ENCODE data around the gene ATP9A.
"Not testable (repeated sequence)": the region's sequence is repeated elsewhere in the genome, so short reads cannot be mapped to it uniquely, and the experiment has no call there.

The ATP9A gene

DNA sequence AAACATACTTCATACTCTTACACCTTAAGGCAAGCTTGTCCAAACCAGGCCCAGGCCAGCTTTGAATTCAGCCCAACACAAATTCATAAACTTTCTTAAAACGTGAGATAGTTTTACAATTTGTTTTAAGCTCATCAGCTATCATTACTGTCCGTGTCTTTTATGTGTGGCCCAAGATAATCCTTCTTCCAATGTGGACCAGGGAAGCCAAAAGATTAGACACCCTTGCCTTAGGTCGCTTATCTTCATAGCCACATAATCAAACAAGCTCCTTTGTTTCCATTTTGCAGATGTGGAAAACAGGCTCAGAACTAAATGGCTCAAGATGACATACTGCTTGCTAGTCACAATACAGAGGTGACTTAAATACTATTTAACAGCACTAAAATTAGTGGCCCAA lies 28.1 kb upstream of the ATP9A start:
- DNase-seq (ENCODE audit: low spot score): no peak

GRCh38 chr20:51792960-51793359 lies 24.8 kb upstream of the ATP9A start:
- DNase-seq (ENCODE audit: low spot score): no peak

DNA sequence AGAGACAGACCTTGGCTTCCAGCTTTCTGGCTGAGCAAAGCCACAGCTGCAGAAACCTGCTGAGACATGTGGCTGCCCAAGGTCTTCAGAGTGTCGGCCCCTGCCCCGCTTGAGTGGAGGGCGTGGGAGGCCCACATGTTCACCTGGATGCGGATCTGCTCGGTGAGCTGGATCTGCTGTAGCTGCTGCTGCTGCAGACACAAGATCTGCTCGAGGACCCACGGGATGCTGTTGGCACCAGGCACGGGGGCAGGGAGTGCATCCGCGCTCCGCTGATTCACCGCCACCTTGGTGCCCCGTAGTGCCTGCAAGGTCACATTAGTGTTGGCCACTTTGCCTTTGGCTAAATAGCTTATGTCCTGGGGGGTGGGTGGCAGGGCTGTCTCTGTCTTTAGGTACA lies 23.4 kb upstream of the ATP9A start:
- no peak for DNase-seq (ENCODE audit: low spot score)

DNA sequence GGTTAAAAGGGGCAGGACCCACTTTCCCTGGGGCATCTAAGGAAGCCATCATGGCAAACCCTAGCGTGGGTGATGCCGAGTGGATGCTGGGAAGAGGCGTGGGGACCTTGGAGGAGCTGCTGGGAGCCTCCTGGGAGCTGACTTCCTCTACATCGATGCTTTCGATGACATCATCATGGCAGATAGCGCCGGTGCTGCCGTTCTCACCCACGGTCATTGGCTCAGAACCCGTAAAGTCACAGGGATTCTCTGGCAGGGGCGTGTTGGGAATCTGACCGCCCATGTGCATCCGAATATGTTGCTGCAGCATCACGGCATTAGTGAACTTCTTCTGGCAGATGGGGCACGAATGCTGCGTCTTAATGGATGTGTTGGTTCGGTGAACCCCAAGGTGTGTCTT lies 22.1 kb upstream of the ATP9A start:
- DNase-seq (ENCODE audit: low spot score): no peak

GRCh38 chr20:51789434-51789833 lies 21.2 kb upstream of the ATP9A start:
- DNase-seq (ENCODE audit: low spot score): no peak

- no peak for DNase-seq (ENCODE audit: low spot score)
Measured at GRCh38 chr20:51788822-51789221, 20.6 kb upstream of the ATP9A start.

- DNase-seq (ENCODE audit: low spot score): no peak
Measured at GRCh38 chr20:51784299-51784698, 16.1 kb upstream of the ATP9A start.

DNA sequence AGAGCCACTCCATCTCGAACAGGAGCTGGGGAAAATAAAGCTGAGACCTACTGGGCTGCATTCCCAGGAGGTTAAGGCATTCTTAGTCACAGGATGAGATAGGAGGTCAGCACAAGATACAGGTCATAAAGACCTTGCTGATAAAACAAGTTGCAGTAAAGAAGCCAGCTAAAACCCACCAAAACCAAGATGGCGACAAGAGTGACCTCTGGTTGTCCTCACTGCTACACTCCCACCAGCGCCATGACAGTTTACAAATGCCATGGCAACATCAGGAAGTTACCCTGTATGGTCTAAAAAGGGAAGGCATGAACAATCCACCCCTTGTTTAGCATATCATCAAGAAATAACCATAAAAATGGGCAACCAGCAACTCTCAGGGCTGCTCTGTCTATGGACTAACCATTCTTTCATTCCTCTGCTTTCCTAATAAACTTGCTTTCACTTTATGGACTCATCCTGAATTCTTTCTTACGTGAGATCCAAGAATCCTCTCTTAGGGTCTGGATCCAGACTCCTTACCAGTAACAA lies 10.1 kb upstream of the ATP9A start:
- not testable (repeated sequence) for DNase-seq (ENCODE audit: low spot score)

GRCh38 chr20:51775241-51775640 lies 7.1 kb upstream of the ATP9A start:
- no peak for DNase-seq (ENCODE audit: low spot score)

- DNase-seq (ENCODE audit: low spot score): no peak
Measured at GRCh38 chr20:51772236-51772635, 4.0 kb upstream of the ATP9A start.

- DNase-seq (ENCODE audit: low spot score): no peak
Measured at GRCh38 chr20:51769976-51770615, 1.9 kb upstream of the ATP9A start.

GRCh38 chr20:51768759-51769517 lies 748 bp upstream of the ATP9A start:
- no peak for DNase-seq (ENCODE audit: low spot score)

DNA sequence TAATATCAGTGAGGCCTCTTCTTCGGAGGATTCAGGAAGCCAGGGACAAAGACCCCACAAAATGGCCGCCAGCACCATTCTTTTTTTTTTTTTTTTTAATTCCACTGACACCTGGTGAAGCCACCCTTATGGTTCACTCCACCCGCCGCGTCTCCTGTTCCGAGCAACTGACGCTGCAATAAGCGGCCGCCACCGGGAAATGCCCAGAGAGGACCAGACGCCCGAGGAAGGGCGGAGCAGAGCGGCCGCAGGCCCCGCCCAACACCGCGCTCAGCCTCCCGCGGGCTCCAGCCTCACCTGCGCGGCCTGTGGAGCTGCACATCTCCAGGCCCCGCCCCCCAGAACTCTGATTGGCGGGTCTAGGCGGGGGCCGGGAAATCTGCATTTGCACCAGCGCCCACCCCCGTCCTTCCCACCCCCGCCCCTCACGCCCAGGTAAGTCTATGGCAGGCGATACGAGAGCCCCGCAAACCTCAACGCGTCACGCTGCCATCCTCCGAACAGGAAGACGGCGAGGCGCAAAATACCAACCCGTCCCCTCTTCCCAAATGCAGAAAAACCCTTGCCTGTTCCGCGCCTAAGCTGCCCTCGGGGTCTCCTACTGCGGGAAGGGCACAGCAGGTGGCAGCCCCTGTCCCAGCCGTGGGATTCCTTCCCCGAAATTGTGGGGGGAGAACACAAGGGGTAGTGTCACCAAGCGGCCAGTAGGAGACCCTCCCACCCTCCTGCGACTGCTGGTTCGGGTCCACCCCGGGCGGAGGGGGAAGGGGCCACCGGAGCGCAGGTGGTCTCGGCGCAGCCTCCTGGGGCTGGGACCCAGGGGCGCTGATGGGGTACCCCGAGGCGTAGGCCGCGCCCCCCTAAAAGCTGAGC lies 960 bp downstream of the ATP9A start:
- peak; percentile 55 for DNase-seq (ENCODE audit: low spot score)

DNA sequence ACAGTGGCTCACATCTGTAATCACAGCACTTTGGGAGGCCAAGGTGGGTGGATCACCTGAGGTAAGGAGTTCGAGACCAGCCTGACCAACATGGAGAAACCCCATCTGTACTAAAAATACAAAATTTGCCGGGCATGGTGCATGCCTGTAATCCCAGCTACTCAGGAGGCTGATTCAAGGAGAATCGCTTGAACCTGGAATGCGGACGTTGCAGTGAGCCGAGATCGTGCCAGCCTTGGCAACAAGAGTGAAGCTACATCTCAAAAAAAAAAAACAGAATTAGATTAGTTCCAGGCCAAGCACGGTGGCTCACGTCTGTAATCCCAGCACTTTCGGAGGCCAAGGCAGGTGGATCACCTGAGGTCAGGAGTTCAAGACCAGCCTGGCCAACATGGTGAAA lies 2.8 kb downstream of the ATP9A start:
- DNase-seq (ENCODE audit: low spot score): not testable (repeated sequence)

- no peak for DNase-seq (ENCODE audit: low spot score)
Measured at GRCh38 chr20:51763965-51764602, 4.1 kb downstream of the ATP9A start.

- peak; percentile 79 for DNase-seq (ENCODE audit: low spot score)
Measured at GRCh38 chr20:51760905-51761546, 7.2 kb downstream of the ATP9A start.

DNA sequence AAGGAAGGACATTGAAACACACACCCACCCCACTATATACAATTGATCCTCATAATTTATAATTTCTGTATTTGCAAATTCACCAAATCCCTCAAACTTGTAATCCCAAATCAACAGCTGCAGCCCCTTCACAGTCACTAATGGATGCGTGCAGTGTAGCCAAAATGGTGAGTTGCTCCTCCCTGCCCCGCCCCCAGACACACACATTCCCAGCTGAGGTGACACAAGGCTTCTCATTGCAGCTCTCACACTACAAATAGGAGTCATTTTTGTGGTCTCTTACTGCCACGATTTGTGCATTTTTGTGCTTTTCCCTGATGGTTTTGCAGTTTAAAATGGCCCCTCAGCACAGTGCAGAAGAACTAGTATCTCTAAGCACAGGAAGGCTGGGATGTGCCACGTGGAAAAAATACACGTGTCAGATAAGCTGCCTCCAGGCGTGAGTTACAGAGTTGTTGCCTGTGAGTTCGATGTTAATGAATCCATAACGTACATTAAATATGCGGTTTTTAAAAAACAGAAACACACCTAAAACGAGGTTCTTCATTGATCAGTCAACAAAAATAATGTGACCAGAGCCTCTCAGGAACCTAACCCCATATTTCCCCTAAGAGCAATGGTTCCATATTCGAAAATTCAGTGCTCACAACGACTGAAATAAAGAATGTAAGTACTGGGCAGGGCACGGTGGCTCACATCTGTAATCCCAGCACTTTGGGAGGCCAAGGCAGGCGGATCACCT lies 8.2 kb downstream of the ATP9A start:
- no peak for DNase-seq (ENCODE audit: low spot score)

DNA sequence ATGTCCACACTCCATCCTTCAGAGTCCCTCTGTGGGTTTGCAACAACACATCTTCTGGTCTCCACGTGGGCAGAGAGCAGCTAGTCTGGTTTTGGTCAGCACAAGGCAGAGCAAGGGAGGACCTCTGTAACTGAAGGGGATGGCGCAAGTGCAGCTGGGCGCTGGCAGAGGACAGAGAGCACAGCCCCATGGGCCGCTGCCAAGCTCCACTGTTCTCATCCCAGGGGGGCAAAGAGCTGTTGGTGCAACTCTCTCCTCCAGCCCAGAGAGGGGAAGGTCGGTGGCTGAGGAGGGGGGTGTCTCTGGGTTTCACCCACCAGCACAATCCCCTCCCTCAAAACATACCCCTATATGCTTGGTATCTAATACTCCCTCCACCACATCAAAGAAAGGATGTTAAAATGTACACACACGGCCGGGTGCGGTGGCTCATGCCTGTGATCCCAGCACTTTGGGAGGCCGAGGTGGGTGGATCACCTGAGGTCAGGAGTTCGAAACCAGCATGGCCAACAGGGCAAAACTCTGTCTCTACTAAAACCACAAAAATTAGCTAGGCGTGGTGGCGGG lies 9.1 kb downstream of the ATP9A start:
- no peak for DNase-seq (ENCODE audit: low spot score)

- DNase-seq (ENCODE audit: low spot score): no peak
Measured at GRCh38 chr20:51757226-51757625, 11.0 kb downstream of the ATP9A start.

GRCh38 chr20:51756653-51757052 lies 11.5 kb downstream of the ATP9A start:
- no peak for DNase-seq (ENCODE audit: low spot score)
